ENCODE data around the gene CNTLN.

GRCh38 chr9:17131494-17131893, 3.3 kb upstream of the CNTLN start:
- TF ChIP-seq, protein P1, sequence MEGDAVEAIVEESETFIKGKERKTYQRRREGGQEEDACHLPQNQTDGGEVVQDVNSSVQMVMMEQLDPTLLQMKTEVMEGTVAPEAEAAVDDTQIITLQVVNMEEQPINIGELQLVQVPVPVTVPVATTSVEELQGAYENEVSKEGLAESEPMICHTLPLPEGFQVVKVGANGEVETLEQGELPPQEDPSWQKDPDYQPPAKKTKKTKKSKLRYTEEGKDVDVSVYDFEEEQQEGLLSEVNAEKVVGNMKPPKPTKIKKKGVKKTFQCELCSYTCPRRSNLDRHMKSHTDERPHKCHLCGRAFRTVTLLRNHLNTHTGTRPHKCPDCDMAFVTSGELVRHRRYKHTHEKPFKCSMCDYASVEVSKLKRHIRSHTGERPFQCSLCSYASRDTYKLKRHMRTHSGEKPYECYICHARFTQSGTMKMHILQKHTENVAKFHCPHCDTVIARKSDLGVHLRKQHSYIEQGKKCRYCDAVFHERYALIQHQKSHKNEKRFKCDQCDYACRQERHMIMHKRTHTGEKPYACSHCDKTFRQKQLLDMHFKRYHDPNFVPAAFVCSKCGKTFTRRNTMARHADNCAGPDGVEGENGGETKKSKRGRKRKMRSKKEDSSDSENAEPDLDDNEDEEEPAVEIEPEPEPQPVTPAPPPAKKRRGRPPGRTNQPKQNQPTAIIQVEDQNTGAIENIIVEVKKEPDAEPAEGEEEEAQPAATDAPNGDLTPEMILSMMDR (IDR thresholded peaks at IDR 0.05; ENCODE audit: insufficient read depth, low read length): no peak
- TF ChIP-seq POLR2AphosphoS5 (IDR thresholded peaks at IDR 0.05; ENCODE audit: low read depth): no peak
- TF ChIP-seq GABPA (IDR thresholded peaks at IDR 0.05; ENCODE audit: low read depth): no peak
- no peak for TF ChIP-seq REST (IDR thresholded peaks at IDR 0.05; ENCODE audit: insufficient replicate concordance, low read depth)
- no peak for TF ChIP-seq SPI1 (IDR thresholded peaks at IDR 0.05; ENCODE audit: borderline replicate concordance, low read depth)
